Thyroid gland (tissue), 4 donors: ENCODE measurements around the gene AGBL1. TPM values are rescaled to one million over a fixed set of nuclear protein-coding genes. Genes with fewer than 3 reads are reported as not detected.

ENCODE experiments used
- DNase-seq, 2 donors: peaks; one replicate each; pipeline ENCODE4 v3.0.0-alpha.2; 2019
- H3K27ac ChIP-seq, 3 donors: fragments of 200-600 bp; sonication (generic); 1 replicate in 2 of 3; 2 replicates in 1 of 3; pipeline ENCODE4 v1.5.1; 2016 to 2019; ENCODE audit warnings: mild to moderate bottlenecking in 1 of 3, moderate library complexity in 1 of 3
- H3K27me3 ChIP-seq: fragments of 200-600 bp; sonication (generic); one replicate; pipeline ENCODE4 v1.5.1; 2019
- H3K36me3 ChIP-seq, 2 donors: fragments of 200-600 bp; sonication (generic); one replicate each; pipeline ENCODE4 v1.5.1; 2016 to 2019
- H3K4me1 ChIP-seq, 2 donors: fragments of 200-600 bp; sonication (generic); one replicate each; pipeline ENCODE4 v1.5.1; 2017 to 2019
- H3K4me3 ChIP-seq, 3 donors: fragments of 200-600 bp; sonication (generic); replicated peaks in 1 of 3; 1 replicate in 2 of 3; 2 replicates in 1 of 3; pipeline ENCODE4 v1.5.1; 2016; ENCODE audit warnings: mild to moderate bottlenecking in 1 of 3
- H3K9me3 ChIP-seq: fragments of 200-600 bp; sonication (generic); one replicate; pipeline ENCODE4 v1.5.1; 2017
- CTCF ChIP-seq, 6 experiments: fragments of 200-600 bp in 3 of 6; fragments of 450-650 bp in 3 of 6; sonication (generic) in 3 of 6; IDR thresholded peaks; one replicate each; pipeline ENCODE4 v1.5.1; 2016 to 2019; ENCODE audit warnings: antibody characterized with exemption in 6 of 6, mild to moderate bottlenecking in 2 of 6, inconsistent platforms in 1 of 6, moderate library complexity in 1 of 6
- POLR2A ChIP-seq, 2 donors: fragments of 450-650 bp; IDR thresholded peaks; one replicate each; pipeline ENCODE4 v1.6.1; 2017; ENCODE audit warnings: antibody characterized with exemption in 2 of 2, mild to moderate bottlenecking in 2 of 2, moderate library complexity in 1 of 2
- WGBS, 2 donors: methylation state at CpG; one replicate each; pipeline ENCODE4 v1.1.5; 2017; 5-methylcytosine and 5-hydroxymethylcytosine counted together
- intact Hi-C: fragments of 100-400 bp; cut with DNase I; formaldehyde crosslinking; loops from one replicate; pipeline ENCODE4 v1.15.1; 2023
- total RNA-seq, 4 donors: library from RNA; depleted of rRNA; stranded (reverse); fragments of >200 nt; gene quantifications; one replicate each; pipeline ENCODE4 v1.2.3, GENCODE V29; 2016

AGBL1 gene
- total RNA-seq, 4 donors from 2014 or later = not detected

GRCh38 chr15:86932456-86932855, 852.8 kb downstream of the AGBL1 start:
- no peaks in the 10 kb centered on the region for H3K36me3 ChIP-seq
- TF ChIP-seq POLR2A (IDR thresholded peaks at IDR 0.05) (no peak), CTCF (IDR thresholded peaks at IDR 0.05) (no peak)
- 82 to 84% methylated on average over 4 of the region's 4 CpGs for WGBS, 2 donors
- no peaks in the 10 kb centered on the region for H3K27me3 ChIP-seq
- H3K4me3 ChIP-seq = no peak overlapping the region
- H3K9me3 ChIP-seq = no peaks in the 10 kb centered on the region
- H3K4me1 ChIP-seq = no peaks in the 10 kb centered on the region
- intact Hi-C loops = no loop called here
- H3K27ac ChIP-seq = no peak overlapping the region
- DNase-seq = no peak

- H3K27me3 ChIP-seq = no peaks in the 10 kb centered on the region
- H3K27ac ChIP-seq = no peak overlapping the region
- intact Hi-C loops = no loop called here
- H3K9me3 ChIP-seq = no peaks in the 10 kb centered on the region
- no peak overlapping the region for H3K4me3 ChIP-seq
- DNase-seq = no peak
- 66 to 75% methylated on average over 8 of the region's 8 CpGs for WGBS, 2 donors
- no peaks in the 10 kb centered on the region for H3K4me1 ChIP-seq
- no peaks in the 10 kb centered on the region for H3K36me3 ChIP-seq
- TF ChIP-seq POLR2A (IDR thresholded peaks at IDR 0.05) = no peak
- TF ChIP-seq CTCF (IDR thresholded peaks at IDR 0.05) = no peak
These were observed 856.2 kb downstream of the AGBL1 start for GRCh38 chr15:86935841-86936240.

GRCh38 chr15:86942285-86942684, 862.6 kb downstream of the AGBL1 start:
- no peak for TF ChIP-seq CTCF (IDR thresholded peaks at IDR 0.05)
- TF ChIP-seq POLR2A (IDR thresholded peaks at IDR 0.05) = no peak
- H3K27me3 ChIP-seq = no peaks in the 10 kb centered on the region

GRCh38 chr15:86948719-86949118, 869.0 kb downstream of the AGBL1 start:
- intact Hi-C loops = no loop called here
- H3K9me3 ChIP-seq = no peaks in the 10 kb centered on the region
- WGBS, 2 donors = 82 to 87% methylated on average over 4 of the region's 4 CpGs

More at GRCh38 chr15:86942285-86942684, 862.6 kb downstream of the AGBL1 start:
- Histone ChIP-seq H3K27ac (no peak overlapping the region), H3K4me3 (no peak overlapping the region), H3K4me1 (no peaks in the 10 kb centered on the region), H3K36me3 (no peaks in the 10 kb centered on the region), H3K9me3 (no peaks in the 10 kb centered on the region)
- no peak for DNase-seq
- intact Hi-C loops = no loop called here
- 88 to 94% methylated on average over 3 of the region's 3 CpGs for WGBS, 2 donors

GRCh38 chr15:86959254-86959653, 879.6 kb downstream of the AGBL1 start:
- intact Hi-C loops = no loop called here
- no peaks in the 10 kb centered on the region for H3K4me1 ChIP-seq
- TF ChIP-seq POLR2A (IDR thresholded peaks at IDR 0.05) (no peak), CTCF (IDR thresholded peaks at IDR 0.05) (no peak)
- no peak overlapping the region for H3K27ac ChIP-seq
- no peak overlapping the region for H3K4me3 ChIP-seq
- no peaks in the 10 kb centered on the region for H3K9me3 ChIP-seq
- H3K36me3 ChIP-seq = no peaks in the 10 kb centered on the region
- no peaks in the 10 kb centered on the region for H3K27me3 ChIP-seq
- no peak for DNase-seq

More at GRCh38 chr15:86948719-86949118, 869.0 kb downstream of the AGBL1 start:
- no peak overlapping the region for H3K27ac ChIP-seq
- no peak overlapping the region for H3K4me3 ChIP-seq
- TF ChIP-seq POLR2A (IDR thresholded peaks at IDR 0.05) (no peak), CTCF (IDR thresholded peaks at IDR 0.05) (no peak)
- no peaks in the 10 kb centered on the region for H3K36me3 ChIP-seq
- no peaks in the 10 kb centered on the region for H3K4me1 ChIP-seq
- no peaks in the 10 kb centered on the region for H3K27me3 ChIP-seq
- DNase-seq = no peak
